T-helper 1 cell treated with Interleukin-12 subunit alpha and Interleukin-12 subunit beta and Interleukin-4 antibody, amounts not matched to agents 30 μg/mL and 1 μg/mL, for 36 hours (primary cell): ENCODE results near the gene SNRNP25.

ENCODE experiments used
- H3K27ac Mint-ChIP-seq: one replicate; pipeline ENCODE4 v1.8.0; 2021; ENCODE audit warnings: mild to moderate bottlenecking, mixed read lengths
- H3K27me3 Mint-ChIP-seq: one replicate; pipeline ENCODE4 v1.8.0; 2021; ENCODE audit warnings: low read depth, mixed read lengths
- H3K36me3 Mint-ChIP-seq: one replicate; pipeline ENCODE4 v1.8.0; 2021; ENCODE audit warnings: low read depth, mixed read lengths
- H3K4me1 Mint-ChIP-seq: one replicate; pipeline ENCODE4 v1.8.0; 2021; ENCODE audit warnings: low read depth, mixed read lengths
- H3K4me3 Mint-ChIP-seq: one replicate; pipeline ENCODE4 v1.8.0; 2021; ENCODE audit warnings: mild to moderate bottlenecking, moderate library complexity, mixed read lengths
- H3K9me3 Mint-ChIP-seq: one replicate; pipeline ENCODE4 v1.8.0; 2021; ENCODE audit warnings: mixed read lengths

Gene SNRNP25

DNA sequence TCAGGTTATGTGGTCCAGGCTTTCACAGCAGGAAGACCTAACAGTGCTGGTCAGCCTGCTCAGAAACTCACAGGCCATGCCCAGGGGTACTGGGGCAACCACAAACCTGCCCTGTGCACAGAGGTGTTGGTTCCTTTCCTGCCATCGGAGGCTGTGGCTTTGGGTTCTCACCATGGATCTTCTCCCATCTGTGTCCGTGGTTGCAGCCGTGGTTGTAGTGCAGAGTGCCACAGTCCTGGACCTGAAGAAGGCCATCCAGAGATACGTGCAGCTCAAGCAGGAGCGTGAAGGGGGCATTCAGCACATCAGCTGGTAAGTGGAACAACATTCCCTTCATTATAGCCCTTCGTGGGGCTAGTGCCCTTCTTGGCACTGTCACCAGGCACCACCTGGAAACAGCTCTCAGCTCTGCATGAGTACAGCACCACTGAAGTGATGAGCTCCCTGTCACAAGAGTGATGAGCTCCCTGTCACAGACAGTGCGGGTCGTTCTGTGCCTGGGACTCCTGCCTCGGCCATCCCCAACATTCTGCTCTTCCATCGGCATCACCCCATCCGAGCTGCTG lies 2.0 kb downstream of the SNRNP25 start:
- peak overlapping the region; percentile 26 for H3K4me3 Mint-ChIP-seq
- no peaks in the 10 kb centered on the region for H3K27me3 Mint-ChIP-seq
- no peak overlapping the region for H3K27ac Mint-ChIP-seq
- H3K4me1 Mint-ChIP-seq, result peaks cover 18% of the 10 kb centered on the region
- H3K9me3 Mint-ChIP-seq, result no peaks in the 10 kb centered on the region
- peaks cover 22% of the 10 kb centered on the region for H3K36me3 Mint-ChIP-seq

DNA sequence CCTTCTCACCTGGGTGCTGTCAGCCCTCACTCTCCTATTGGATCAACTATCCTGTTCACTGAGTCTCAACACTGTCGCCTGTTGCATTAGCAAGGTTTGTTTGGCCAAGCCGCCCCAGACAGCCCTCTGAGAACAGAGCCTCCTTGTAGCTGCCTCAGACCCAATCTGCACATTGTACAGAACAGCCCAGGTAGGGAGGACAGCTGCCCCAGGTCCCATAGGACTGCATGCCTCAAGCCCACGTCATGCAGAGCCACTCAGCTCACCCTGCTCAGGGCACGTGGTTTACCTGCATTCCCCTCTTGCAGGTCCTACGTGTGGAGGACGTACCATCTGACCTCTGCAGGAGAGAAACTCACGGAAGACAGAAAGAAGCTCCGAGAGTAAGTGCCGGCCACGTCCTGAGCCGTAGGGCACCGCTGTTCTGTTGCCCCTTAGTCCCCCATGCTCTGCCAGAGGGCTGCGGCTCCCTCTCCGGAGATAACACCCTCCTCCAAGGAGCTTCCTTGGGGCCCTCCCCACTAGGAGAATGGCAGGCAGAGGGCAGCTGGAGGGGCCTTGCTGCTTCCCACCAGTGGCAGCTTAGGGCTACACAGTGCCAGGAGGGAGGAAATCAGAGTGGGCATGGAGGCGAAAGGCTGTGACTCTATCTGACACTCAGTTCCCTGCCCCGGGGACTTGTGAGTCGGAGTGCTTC lies 2.8 kb downstream of the SNRNP25 start:
- H3K27me3 Mint-ChIP-seq, result no peaks in the 10 kb centered on the region
- no peak overlapping the region for H3K27ac Mint-ChIP-seq
- peak overlapping the region; percentile 26 for H3K4me3 Mint-ChIP-seq
- H3K36me3 Mint-ChIP-seq, result peaks cover 15% of the 10 kb centered on the region
- H3K9me3 Mint-ChIP-seq, result no peaks in the 10 kb centered on the region
- peaks cover 11% of the 10 kb centered on the region for H3K4me1 Mint-ChIP-seq

GRCh38 chr16:57711-58110 lies 4.1 kb downstream of the SNRNP25 start:
- no peaks in the 10 kb centered on the region for H3K27me3 Mint-ChIP-seq
- H3K27ac Mint-ChIP-seq, result no peak overlapping the region
- H3K4me1 Mint-ChIP-seq, result peaks cover 9% of the 10 kb centered on the region
- H3K9me3 Mint-ChIP-seq, result no peaks in the 10 kb centered on the region
- no peak overlapping the region for H3K4me3 Mint-ChIP-seq
- H3K36me3 Mint-ChIP-seq, result peaks cover 12% of the 10 kb centered on the region

DNA sequence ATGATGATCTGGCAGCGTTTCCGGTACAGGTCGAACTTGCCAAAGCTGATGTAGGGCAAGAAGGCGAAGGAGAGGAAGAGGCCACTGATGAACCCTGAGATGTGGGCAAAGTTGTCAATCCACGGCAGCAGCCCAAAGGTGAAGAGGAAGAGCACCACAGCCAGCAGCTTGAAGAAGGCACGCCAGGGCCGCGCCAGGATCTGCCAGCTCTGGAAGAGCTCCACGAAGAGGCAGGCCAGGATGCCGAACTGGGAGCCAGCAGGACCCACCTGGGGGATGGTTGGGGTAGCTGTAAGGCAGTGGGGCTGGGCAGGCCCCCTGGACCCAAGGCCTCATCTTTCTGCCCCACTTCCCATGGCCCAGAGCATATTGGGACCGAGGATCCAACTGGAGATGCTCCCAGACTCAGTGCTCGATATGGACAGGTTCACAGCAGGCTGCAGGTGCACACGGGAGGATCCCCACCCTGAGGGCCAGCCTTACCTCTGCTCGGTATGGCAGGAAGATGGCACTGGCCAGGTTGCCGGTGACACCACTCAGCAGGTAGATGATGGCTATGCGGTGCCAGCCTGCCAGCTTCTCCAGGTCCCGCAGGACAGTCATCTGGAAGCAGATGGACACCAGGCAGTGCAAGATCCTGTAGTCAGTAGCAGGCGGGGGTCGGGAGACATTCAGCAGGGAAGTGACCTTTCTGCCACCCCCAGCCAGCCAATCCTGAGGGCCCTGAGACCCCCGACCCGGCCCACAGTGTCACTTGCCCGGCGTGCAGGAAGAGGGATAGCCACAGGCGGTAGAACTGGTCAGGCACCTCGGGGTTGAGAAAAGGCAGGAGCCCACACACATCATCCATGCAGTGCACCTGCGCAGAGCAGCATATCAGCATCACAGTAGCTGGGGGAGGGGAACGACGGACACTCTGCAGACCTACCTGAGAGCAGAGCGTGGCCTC lies 5.1 kb downstream of the SNRNP25 start:
- no peaks in the 10 kb centered on the region for H3K27me3 Mint-ChIP-seq
- H3K4me3 Mint-ChIP-seq, result no peak overlapping the region
- H3K36me3 Mint-ChIP-seq, result peaks cover 8% of the 10 kb centered on the region
- H3K9me3 Mint-ChIP-seq, result no peaks in the 10 kb centered on the region
- H3K27ac Mint-ChIP-seq, result peak overlapping the region; percentile 45
- H3K4me1 Mint-ChIP-seq, result peaks cover 7% of the 10 kb centered on the region

DNA sequence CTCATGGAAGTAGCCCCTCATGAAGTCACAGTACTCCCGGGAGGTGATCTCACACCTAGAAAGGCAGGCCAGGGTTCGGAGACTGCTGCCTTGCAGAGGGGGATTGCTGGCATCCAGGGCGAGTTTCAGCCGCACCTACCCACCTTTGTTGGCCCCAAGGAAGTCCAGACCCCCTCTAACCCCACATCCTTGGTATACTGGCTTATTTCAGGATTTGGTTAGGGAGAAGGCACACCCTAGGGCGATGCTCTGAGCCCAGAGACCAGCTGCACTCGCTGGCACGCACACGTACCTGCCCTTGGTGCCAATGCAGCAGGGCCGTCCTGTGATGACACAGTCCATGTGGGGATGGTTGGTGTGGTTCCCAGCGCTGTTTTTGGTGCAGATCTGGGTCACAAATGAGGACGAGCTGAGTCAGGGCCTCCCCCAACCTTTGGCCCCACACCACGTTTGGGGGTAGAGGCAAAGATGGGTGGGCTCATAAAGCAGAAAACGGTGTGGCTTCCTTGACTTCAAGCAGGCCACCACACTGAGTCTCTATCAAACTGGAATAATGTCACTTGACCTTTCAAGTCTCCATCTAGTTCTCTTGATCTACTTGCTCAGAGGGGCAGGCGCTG lies 5.9 kb downstream of the SNRNP25 start:
- Mint-ChIP-seq H3K27me3 (no peaks in the 10 kb centered on the region), H3K36me3 (peaks cover 8% of the 10 kb centered on the region), H3K27ac (no peak overlapping the region), H3K4me3 (no peak overlapping the region), H3K9me3 (no peaks in the 10 kb centered on the region), H3K4me1 (peaks cover 4% of the 10 kb centered on the region)

- Mint-ChIP-seq H3K9me3 (no peaks in the 10 kb centered on the region), H3K36me3 (peaks cover 8% of the 10 kb centered on the region), H3K27ac (no peak overlapping the region), H3K4me1 (peaks cover under 1% of the 10 kb centered on the region), H3K4me3 (no peak overlapping the region), H3K27me3 (no peaks in the 10 kb centered on the region)
Measured at GRCh38 chr16:60166-60565, 6.5 kb downstream of the SNRNP25 start.

DNA sequence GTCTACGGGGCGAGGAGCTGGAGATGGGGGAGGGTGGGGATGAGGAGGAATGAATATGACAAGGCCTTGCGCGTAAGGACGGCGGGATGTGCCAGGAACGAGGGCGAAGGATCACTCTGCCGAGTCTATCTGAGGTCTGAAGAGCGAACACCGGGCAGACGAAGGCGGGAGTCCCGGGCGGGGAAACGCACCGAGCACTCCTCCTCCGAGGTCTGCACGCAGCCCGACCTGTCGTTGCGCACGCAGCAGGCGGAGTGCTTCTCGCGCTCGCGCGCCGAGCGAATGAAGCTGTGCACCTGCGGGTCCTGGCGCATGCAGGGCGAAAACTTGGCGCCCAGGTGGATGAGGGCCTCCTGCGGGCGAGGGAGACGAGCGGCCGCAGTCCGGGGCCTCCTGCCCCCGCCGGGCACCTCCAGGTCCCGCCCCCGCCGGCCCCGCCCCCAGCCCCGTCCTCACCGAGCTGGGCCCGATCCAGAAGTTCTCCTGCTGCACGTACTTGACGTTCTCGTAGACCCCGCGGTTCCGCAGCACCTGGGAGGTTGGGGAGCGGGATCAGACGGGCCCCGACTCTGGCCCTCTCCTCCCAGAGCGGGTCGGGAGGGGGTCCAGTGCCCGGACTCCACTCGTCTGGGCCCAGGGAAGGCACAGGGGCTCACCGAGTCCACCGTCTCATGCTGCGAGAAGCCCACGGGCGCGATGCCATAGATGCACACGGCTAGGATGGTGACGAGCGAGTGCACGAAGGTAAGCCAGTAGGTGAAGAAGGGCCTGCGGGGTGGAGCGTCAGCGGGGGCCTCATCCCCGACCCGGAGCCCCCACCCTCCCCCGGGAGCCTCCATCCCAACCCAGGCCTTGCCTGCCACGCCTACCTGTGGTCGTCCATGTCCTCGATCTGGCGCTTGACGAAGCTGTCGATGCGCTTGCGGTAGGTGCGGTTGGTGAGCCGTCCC lies 7.6 kb downstream of the SNRNP25 start:
- Mint-ChIP-seq H3K4me1 (peaks cover 5% of the 10 kb centered on the region), H3K27me3 (peaks cover 3% of the 10 kb centered on the region), H3K36me3 (peaks cover 4% of the 10 kb centered on the region), H3K4me3 (no peak overlapping the region), H3K9me3 (no peaks in the 10 kb centered on the region), H3K27ac (no peak overlapping the region)

DNA sequence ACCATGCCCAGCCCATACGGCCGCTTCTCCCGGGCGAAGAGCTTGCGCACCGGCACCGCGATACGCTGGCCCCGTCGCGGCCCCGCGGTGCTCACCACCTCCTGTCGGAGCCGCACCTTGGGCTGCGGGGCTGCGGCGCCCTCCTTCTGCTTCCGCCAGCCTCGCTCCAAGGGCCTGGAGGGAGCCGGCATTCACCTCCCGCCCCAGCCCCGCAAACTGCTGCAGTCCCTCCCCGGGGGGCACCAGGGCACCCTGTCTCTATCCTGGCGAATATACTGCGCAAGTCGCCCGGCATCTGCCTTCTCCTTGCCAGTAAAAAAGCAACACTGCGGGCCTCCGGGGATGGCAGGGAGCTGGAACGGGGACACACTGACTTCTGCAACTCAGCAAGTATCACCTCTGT lies 8.3 kb downstream of the SNRNP25 start:
- H3K27me3 Mint-ChIP-seq, result peaks cover 3% of the 10 kb centered on the region
- H3K9me3 Mint-ChIP-seq, result no peaks in the 10 kb centered on the region
- peaks cover 4% of the 10 kb centered on the region for H3K36me3 Mint-ChIP-seq
- H3K4me3 Mint-ChIP-seq, result no peak overlapping the region
- H3K27ac Mint-ChIP-seq, result no peak overlapping the region
- H3K4me1 Mint-ChIP-seq, result peaks cover 5% of the 10 kb centered on the region

DNA sequence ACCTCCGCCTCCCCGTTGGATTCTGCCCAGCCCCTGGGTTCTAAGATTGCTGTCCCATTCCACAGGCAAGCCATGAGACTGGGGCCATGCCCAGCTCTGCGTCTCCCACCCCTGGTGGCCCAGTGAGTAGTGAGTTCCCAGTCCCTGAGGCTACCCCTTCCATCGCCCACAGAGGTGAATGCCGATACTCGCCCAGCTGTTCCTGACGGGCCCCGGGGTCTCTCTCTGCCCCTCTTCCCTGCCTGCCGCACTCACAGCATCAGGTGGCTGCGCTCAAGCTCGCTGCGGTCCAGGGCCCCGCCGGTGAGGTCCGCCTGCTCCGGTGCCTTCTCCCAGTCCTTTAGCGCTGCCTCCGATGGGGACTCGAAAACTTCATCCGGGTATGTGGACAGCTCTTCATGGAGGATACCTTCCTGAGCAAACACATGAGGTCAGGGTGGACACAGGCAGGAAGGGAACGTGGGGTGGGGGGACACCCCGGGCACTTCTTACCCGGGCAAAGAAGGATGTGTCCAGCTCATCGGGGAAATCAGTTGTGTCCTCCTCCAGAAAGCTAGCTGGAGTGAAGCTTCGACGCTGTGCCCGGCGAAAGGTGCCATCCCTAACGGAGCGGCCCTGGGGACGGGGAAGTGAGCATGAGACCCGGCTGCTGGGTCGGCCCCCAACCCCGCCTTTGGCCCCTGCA lies 8.8 kb downstream of the SNRNP25 start:
- Mint-ChIP-seq H3K36me3 (no peaks in the 10 kb centered on the region), H3K4me1 (peaks cover 5% of the 10 kb centered on the region), H3K27ac (no peak overlapping the region), H3K4me3 (no peak overlapping the region), H3K27me3 (peaks cover 4% of the 10 kb centered on the region), H3K9me3 (no peaks in the 10 kb centered on the region)

- Mint-ChIP-seq H3K4me1 (peaks cover 5% of the 10 kb centered on the region), H3K27ac (no peak overlapping the region), H3K36me3 (no peaks in the 10 kb centered on the region), H3K9me3 (no peaks in the 10 kb centered on the region), H3K27me3 (peaks cover 7% of the 10 kb centered on the region), H3K4me3 (no peak overlapping the region)
Measured at GRCh38 chr16:62968-63391, 9.4 kb downstream of the SNRNP25 start.

DNA sequence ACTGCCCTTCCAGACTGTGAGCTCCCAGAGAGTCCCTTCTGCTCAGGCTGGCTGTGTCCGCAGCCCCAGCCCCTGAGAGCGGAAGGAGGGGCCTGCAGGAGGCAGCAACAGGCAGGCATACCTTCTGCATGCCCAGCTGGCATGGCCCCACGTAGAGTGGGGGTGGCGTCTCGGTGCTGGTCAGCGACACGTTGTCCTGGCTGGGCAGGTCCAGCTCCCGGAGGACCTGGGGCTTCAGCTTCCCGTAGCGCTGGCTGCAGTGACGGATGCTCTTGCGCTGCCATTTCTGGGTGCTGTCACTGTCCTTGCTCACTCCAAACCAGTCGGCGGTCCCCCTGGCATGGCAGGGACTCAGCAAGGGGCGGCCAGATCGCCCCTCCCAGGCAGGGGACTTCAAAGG lies 9.8 kb downstream of the SNRNP25 start:
- Mint-ChIP-seq H3K4me1 (peaks cover 5% of the 10 kb centered on the region), H3K9me3 (no peaks in the 10 kb centered on the region), H3K4me3 (no peak overlapping the region), H3K36me3 (no peaks in the 10 kb centered on the region), H3K27ac (no peak overlapping the region), H3K27me3 (peaks cover 7% of the 10 kb centered on the region)

DNA sequence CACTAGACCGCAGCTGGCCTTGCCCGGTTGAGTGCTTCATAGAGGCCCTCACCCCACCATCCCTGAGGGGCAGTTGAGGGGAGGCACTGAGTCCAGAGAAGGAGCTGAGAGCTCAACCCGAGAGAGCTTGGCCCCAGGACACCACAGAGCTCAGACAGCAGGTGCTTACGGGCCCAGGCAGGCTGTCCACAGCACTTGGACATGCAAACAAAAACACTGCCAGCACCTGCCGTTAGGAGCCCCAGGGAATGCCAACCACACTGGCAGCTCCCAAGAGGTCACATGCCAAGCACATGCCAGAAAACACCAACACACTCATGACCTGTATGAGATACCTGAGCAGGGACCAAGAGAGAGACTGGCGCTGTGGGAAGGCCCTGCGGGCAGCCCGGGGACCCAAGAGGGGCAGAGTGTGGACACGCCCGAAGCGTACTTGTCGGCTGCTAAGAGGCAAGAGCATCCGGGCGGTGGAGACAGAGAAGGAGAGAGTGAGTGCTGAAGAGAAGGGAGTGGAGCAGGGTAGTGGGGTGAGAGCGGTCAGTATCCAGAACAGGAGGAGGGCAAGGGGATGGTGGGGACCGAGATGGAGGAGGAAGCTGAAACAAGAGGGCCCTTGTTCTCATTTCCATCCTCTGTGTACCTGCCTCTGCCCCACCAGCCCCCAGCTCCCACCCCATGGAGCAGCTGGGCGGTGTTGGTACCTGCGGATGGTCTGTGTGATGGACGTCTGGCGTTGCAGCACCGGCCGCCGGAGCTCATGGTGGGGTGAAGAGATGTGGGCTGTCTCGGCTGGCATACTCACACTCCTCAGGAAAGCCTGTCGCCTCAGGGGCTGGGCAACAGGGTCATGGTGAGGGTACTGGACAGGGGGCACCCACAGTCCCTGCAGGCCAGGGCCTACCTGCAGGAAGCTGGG lies 10.6 kb downstream of the SNRNP25 start:
- Mint-ChIP-seq H3K9me3 (no peaks in the 10 kb centered on the region), H3K27ac (no peak overlapping the region), H3K27me3 (peaks cover 7% of the 10 kb centered on the region), H3K36me3 (no peaks in the 10 kb centered on the region), H3K4me3 (no peak overlapping the region), H3K4me1 (peaks cover 5% of the 10 kb centered on the region)
